ENCODE measurements around the gene LRRC58. TPM values are rescaled to one million over a fixed set of nuclear protein-coding genes. Genes with fewer than 3 reads are reported as not detected.

LRRC58 gene
- total and polyA plus RNA-seq, 4 donors = 6.8 to 19.2 (median 13.5) TPM

DNA sequence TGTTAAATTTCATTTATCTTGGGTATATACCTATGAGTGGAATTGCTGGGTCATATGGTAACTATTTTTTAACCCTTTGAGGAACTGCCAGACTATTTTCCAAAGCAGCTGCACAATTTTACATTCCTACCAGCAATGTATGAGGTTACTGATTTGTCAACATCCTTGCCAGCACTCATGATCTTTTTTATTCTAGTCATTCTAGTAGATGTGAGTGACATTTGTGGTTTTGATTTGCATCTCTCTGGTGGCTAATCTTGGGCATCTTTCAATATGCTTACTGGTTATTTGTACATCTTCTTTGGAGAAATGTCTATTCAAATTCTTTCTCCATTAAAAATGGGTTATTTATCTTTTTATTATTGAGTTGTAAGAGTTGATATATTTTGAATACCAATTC, 21.3 kb upstream of the LRRC58 start:
- intact Hi-C loops (cut with DNase I) = no loop called here

DNA sequence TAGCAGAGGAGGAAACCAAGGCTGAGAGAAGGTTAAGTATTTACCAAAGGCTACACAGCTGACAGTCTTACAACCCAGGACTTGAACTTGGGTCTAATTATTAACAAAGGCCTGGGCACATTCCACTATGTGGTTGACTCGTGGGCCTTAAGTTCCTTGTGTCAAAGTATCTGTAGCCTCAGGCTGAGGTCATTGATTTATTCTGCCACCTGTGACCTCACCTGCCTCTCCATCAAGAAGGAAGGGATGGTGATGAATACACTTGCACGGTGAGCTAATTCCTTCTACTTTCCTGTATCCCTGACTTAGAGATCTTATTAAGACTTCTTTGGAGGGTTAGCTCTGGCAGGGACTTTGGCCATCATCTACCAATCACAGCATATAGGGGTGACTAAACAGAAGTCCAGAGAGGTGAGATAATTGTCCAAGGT, 19.9 kb upstream of the LRRC58 start:
- no peaks in the 10 kb centered on the region for H3K4me1 ChIP-seq (ENCODE audit: control insufficient read depth in 1 of 2, insufficient read depth in 2 of 2, low read length in 2 of 2)
- no peaks in the 10 kb centered on the region for H3K27me3 ChIP-seq (ENCODE audit: control insufficient read depth in 1 of 2, insufficient read depth in 2 of 2, low read length in 1 of 2)
- H3K4me3 ChIP-seq (ENCODE audit: low read length in 2 of 2) = no peak overlapping the region
- no peaks in the 10 kb centered on the region for H3K36me3 ChIP-seq (ENCODE audit: control insufficient read depth in 1 of 2, insufficient read depth in 2 of 2, low read length in 1 of 2)
- WGBS, 2 donors = 61 to 62% methylated on average over 2 of the region's 2 CpGs
- H3K27ac ChIP-seq (ENCODE audit: low read depth in 1 of 2, low read length in 2 of 2) = no peak overlapping the region
- ATAC-seq (ENCODE audit: low FRiP score) = no peak
- DNase-seq = no peak
- H3K9me3 ChIP-seq (ENCODE audit: control insufficient read depth, low read length) = no peaks in the 10 kb centered on the region
- intact Hi-C loops (cut with DNase I) = no loop called here

More for the DNA sequence above, 21.3 kb upstream of the LRRC58 start:
- no peaks in the 10 kb centered on the region for H3K36me3 ChIP-seq (ENCODE audit: control insufficient read depth in 1 of 2, insufficient read depth in 2 of 2, low read length in 1 of 2)
- H3K4me1 ChIP-seq (ENCODE audit: control insufficient read depth in 1 of 2, insufficient read depth in 2 of 2, low read length in 2 of 2) = no peaks in the 10 kb centered on the region
- H3K27ac ChIP-seq (ENCODE audit: low read depth in 1 of 2, low read length in 2 of 2) = no peak overlapping the region
- ATAC-seq (ENCODE audit: low FRiP score) (no peak), DNase-seq (no peak)
- no peak overlapping the region for H3K4me3 ChIP-seq (ENCODE audit: low read length in 2 of 2)
- H3K9me3 ChIP-seq (ENCODE audit: control insufficient read depth, low read length) = no peaks in the 10 kb centered on the region
- no peaks in the 10 kb centered on the region for H3K27me3 ChIP-seq (ENCODE audit: control insufficient read depth in 1 of 2, insufficient read depth in 2 of 2, low read length in 1 of 2)

DNA sequence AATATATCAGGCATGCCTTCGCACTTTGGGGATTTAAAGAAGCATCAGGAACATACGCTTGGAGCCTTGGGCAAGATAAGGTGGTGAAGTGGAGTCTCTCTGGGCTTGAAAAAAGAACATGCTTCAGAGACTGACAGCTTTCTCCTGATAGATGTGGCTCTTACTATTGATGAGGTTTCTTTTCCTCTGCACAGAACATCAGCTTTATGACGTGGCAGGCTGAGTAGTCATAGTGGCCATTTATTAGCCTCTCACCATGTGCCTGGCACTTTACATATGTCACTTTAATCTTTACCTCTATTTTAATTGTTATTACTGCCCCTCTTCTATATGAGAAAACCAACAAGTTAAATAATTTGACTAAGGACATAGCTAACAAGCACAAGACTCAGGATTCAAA, 19.0 kb upstream of the LRRC58 start:
- Histone ChIP-seq H3K36me3 (ENCODE audit: control insufficient read depth in 1 of 2, insufficient read depth in 2 of 2, low read length in 1 of 2) (no peaks in the 10 kb centered on the region), H3K4me3 (ENCODE audit: low read length in 2 of 2) (no peak overlapping the region), H3K9me3 (ENCODE audit: control insufficient read depth, low read length) (no peaks in the 10 kb centered on the region), H3K27me3 (ENCODE audit: control insufficient read depth in 1 of 2, insufficient read depth in 2 of 2, low read length in 1 of 2) (no peaks in the 10 kb centered on the region), H3K27ac (ENCODE audit: low read depth in 1 of 2, low read length in 2 of 2) (no peak overlapping the region), H3K4me1 (ENCODE audit: control insufficient read depth in 1 of 2, insufficient read depth in 2 of 2, low read length in 2 of 2) (no peaks in the 10 kb centered on the region)
- intact Hi-C loops (cut with DNase I) = no loop called here
- ATAC-seq (ENCODE audit: low FRiP score) (no peak), DNase-seq (no peak)
- 41 to 54% methylated on average over 3 of the region's 3 CpGs for WGBS, 2 donors

DNA sequence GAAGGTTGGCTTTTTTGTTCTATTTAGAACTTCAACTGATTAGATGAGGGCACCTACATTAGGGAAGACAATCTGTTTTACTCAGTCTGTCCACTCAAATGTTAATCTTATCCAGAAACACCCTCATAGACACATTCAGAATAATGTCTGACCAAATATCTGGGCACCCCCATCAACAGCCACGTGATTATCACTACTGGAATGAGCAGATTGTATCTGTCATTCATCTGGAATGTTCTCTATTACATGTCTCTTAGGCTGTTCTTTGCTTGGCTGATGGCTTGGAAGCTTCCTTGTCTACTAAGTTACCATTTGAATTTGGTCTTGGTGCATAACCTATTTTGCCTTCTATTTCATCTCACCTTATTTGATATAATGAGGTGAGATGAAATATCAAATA, 15.7 kb upstream of the LRRC58 start:
- Histone ChIP-seq H3K9me3 (ENCODE audit: control insufficient read depth, low read length) (no peaks in the 10 kb centered on the region), H3K27me3 (ENCODE audit: control insufficient read depth in 1 of 2, insufficient read depth in 2 of 2, low read length in 1 of 2) (no peaks in the 10 kb centered on the region), H3K36me3 (ENCODE audit: control insufficient read depth in 1 of 2, insufficient read depth in 2 of 2, low read length in 1 of 2) (no peaks in the 10 kb centered on the region), H3K27ac (ENCODE audit: low read depth in 1 of 2, low read length in 2 of 2) (no peak overlapping the region), H3K4me3 (ENCODE audit: low read length in 2 of 2) (no peak overlapping the region), H3K4me1 (ENCODE audit: control insufficient read depth in 1 of 2, insufficient read depth in 2 of 2, low read length in 2 of 2) (no peaks in the 10 kb centered on the region)
- DNase-seq (no peak), ATAC-seq (ENCODE audit: low FRiP score) (no peak)
- 6 to 7% methylated on average over 1 of the region's 1 CpG for WGBS, 2 donors
- intact Hi-C loops (cut with DNase I) = no loop called here

DNA sequence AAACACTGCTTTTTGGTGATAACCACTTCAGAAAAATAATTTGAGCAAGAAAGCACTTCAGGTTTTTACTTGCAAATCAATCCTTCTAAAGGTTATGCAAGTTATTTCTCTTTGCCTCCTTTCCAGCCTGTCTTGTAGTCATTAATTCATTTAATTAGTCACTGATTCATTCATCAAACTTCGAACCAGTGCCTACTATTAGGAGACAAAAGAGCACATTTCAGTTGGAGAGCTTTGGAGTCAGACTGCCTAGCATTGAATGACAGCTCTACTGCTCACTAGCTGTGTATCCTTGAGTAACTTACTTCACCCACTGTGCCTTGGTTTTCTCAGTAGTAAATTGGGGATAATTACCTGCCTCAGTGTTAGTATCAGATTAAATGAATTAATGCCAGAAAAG, 14.9 kb upstream of the LRRC58 start:
- intact Hi-C loops (cut with DNase I) = no loop called here
- DNase-seq = no peak
- 76 to 78% methylated on average over 1 of the region's 1 CpG for WGBS, 2 donors
- no peaks in the 10 kb centered on the region for H3K9me3 ChIP-seq (ENCODE audit: control insufficient read depth, low read length)
- H3K4me1 ChIP-seq (ENCODE audit: control insufficient read depth in 1 of 2, insufficient read depth in 2 of 2, low read length in 2 of 2) = no peaks in the 10 kb centered on the region
- ATAC-seq (ENCODE audit: low FRiP score) = no peak
- no peak overlapping the region for H3K4me3 ChIP-seq (ENCODE audit: low read length in 2 of 2)
- no peaks in the 10 kb centered on the region for H3K27me3 ChIP-seq (ENCODE audit: control insufficient read depth in 1 of 2, insufficient read depth in 2 of 2, low read length in 1 of 2)
- no peaks in the 10 kb centered on the region for H3K36me3 ChIP-seq (ENCODE audit: control insufficient read depth in 1 of 2, insufficient read depth in 2 of 2, low read length in 1 of 2)
- H3K27ac ChIP-seq (ENCODE audit: low read depth in 1 of 2, low read length in 2 of 2) = no peak overlapping the region

DNA sequence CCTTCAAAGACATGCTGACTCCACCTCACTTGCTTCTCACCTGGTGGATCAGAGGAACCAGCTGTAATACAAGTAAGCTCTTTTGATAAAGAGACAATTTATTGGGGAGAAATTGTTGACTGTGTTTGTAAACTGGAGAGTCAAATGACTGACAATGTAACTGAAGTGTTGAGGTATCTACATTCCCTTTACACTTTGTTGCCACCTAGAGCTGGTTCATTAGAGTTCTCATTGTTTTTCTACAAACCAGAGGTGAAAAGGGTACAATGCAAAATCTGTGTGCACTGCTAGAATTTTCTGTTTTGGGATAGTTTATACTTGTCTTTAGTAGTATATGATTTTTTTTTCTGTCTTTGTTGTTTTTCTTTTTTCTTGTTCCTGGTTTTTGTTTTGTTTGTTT, 8.7 kb upstream of the LRRC58 start:
- Histone ChIP-seq H3K9me3 (ENCODE audit: control insufficient read depth, low read length) (no peaks in the 10 kb centered on the region), H3K4me3 (ENCODE audit: low read length in 2 of 2) (no peak overlapping the region), H3K27me3 (ENCODE audit: control insufficient read depth in 1 of 2, insufficient read depth in 2 of 2, low read length in 1 of 2) (no peaks in the 10 kb centered on the region), H3K36me3 (ENCODE audit: control insufficient read depth in 1 of 2, insufficient read depth in 2 of 2, low read length in 1 of 2) (no peaks in the 10 kb centered on the region), H3K4me1 (ENCODE audit: control insufficient read depth in 1 of 2, insufficient read depth in 2 of 2, low read length in 2 of 2) (no peaks in the 10 kb centered on the region), H3K27ac (ENCODE audit: low read depth in 1 of 2, low read length in 2 of 2) (no peak overlapping the region)
- no peak for DNase-seq
- no peak for ATAC-seq (ENCODE audit: low FRiP score)
- intact Hi-C loops (cut with DNase I) = loop anchor here in 1 of 2 donors (10.0 kb wide), 1 partner anchor 57 kb away; no protein-coding TSS in a partner anchor

DNA sequence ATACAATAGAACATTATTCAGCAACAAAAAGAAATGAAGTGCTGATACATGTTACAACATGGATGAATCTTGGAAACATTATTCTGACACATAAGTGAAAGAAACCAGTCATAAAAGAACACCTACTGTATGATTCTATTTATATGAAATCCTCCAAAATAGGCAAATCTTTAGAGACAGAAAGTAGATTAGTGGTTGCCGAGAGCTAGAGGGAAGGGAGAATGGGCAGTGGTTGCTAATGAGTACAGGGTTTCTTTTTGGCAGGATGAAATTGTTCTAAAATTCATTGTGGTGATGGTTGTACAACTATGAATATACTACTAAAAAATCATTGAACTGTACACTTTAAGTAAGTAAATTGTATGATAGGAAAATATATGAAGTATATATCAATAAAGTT, 6.3 kb upstream of the LRRC58 start:
- WGBS, 2 donors = 69 to 82% methylated on average over 1 of the region's 1 CpG
- intact Hi-C loops (cut with DNase I) = loop anchor here in 1 of 2 donors (10.0 kb wide), 1 partner anchor 59 kb away; no protein-coding TSS in a partner anchor
- no peaks in the 10 kb centered on the region for H3K9me3 ChIP-seq (ENCODE audit: control insufficient read depth, low read length)

DNA sequence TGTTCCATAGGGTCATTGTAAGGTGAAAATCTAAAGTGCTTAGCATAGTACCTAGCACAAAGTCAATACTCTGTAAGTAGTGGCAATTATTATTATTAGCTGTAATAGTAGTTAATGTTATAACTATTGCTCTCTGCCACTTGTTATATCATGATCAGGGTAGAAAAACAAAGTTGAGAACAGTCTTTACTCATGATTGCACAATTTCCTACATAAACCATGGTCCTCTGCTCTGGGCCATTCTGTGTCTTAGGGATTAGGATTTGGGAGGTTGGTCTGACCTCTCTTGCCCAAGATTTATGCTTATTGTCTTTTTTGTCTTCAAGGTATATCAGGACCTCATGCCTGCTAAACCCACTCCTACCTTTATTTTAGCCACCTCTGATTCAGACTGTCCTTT, 4.3 kb upstream of the LRRC58 start:
- H3K27ac ChIP-seq (ENCODE audit: low read depth in 1 of 2, low read length in 2 of 2) = no peak overlapping the region
- DNase-seq = no peak
- intact Hi-C loops (cut with DNase I) = loop anchor here (5.0 to 10.0 kb wide), 3 partner anchors 61 to 204 kb away; no protein-coding TSS in a partner anchor
- no peak for ATAC-seq (ENCODE audit: low FRiP score)
- H3K4me3 ChIP-seq (ENCODE audit: low read length in 2 of 2) = no peak overlapping the region
- no peaks in the 10 kb centered on the region for H3K27me3 ChIP-seq (ENCODE audit: control insufficient read depth in 1 of 2, insufficient read depth in 2 of 2, low read length in 1 of 2)
- no peaks in the 10 kb centered on the region for H3K4me1 ChIP-seq (ENCODE audit: control insufficient read depth in 1 of 2, insufficient read depth in 2 of 2, low read length in 2 of 2)
- no peaks in the 10 kb centered on the region for H3K36me3 ChIP-seq (ENCODE audit: control insufficient read depth in 1 of 2, insufficient read depth in 2 of 2, low read length in 1 of 2)
- H3K9me3 ChIP-seq (ENCODE audit: control insufficient read depth, low read length) = no peaks in the 10 kb centered on the region

More for the DNA sequence above, 6.3 kb upstream of the LRRC58 start:
- DNase-seq (no peak), ATAC-seq (ENCODE audit: low FRiP score) (no peak)
- no peak overlapping the region for H3K27ac ChIP-seq (ENCODE audit: low read depth in 1 of 2, low read length in 2 of 2)
- no peaks in the 10 kb centered on the region for H3K27me3 ChIP-seq (ENCODE audit: control insufficient read depth in 1 of 2, insufficient read depth in 2 of 2, low read length in 1 of 2)
- H3K36me3 ChIP-seq (ENCODE audit: control insufficient read depth in 1 of 2, insufficient read depth in 2 of 2, low read length in 1 of 2) = no peaks in the 10 kb centered on the region
- H3K4me3 ChIP-seq (ENCODE audit: low read length in 2 of 2) = no peak overlapping the region
- no peaks in the 10 kb centered on the region for H3K4me1 ChIP-seq (ENCODE audit: control insufficient read depth in 1 of 2, insufficient read depth in 2 of 2, low read length in 2 of 2)

DNA sequence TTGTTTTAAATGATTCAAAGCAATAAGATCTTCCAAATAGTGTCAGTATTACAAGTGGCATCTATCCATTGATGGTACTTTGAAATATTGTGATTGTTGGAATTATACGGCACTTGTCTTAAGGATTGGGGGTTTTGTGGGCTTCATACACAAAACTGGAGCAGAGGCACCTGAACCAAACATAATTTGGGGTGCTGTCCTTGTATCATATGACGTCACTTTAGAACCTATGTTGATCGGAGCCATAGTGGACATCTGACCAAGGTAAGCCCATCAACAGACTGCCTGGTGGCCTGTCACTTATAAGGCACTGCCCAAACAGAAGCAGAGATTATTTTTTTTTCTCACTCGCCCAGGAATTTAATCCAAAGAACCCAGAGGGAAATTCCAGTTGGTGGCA, 2.9 kb upstream of the LRRC58 start:
- intact Hi-C loops (cut with DNase I) = loop anchor here (5.0 to 10.0 kb wide), 3 partner anchors 63 to 205 kb away; no protein-coding TSS in a partner anchor

More for the DNA sequence above, 2.9 kb upstream of the LRRC58 start:
- ATAC-seq (ENCODE audit: low FRiP score) (no peak), DNase-seq (no peak)
- WGBS, 2 donors = 84 to 87% methylated on average over 4 of the region's 4 CpGs
- H3K4me3 ChIP-seq (ENCODE audit: low read length in 2 of 2) = no peak overlapping the region
- H3K27ac ChIP-seq (ENCODE audit: low read depth in 1 of 2, low read length in 2 of 2) = no peak overlapping the region
- H3K9me3 ChIP-seq (ENCODE audit: control insufficient read depth, low read length) = no peaks in the 10 kb centered on the region
- H3K36me3 ChIP-seq (ENCODE audit: control insufficient read depth in 1 of 2, insufficient read depth in 2 of 2, low read length in 1 of 2) = no peaks in the 10 kb centered on the region
- no peaks in the 10 kb centered on the region for H3K27me3 ChIP-seq (ENCODE audit: control insufficient read depth in 1 of 2, insufficient read depth in 2 of 2, low read length in 1 of 2)
- no peaks in the 10 kb centered on the region for H3K4me1 ChIP-seq (ENCODE audit: control insufficient read depth in 1 of 2, insufficient read depth in 2 of 2, low read length in 2 of 2)

Measured in aorta (tissue), 5 donors.